ENCODE results near the gene CHD2.

The CHD2 gene

GRCh38 chr15:92881802-92882696 lies 18.1 kb upstream of the CHD2 start:
- Mint-ChIP-seq H3K36me3 (ENCODE audit: low read depth) (peaks cover 37% of the 10 kb centered on the region), H3K9me3 (no peaks in the 10 kb centered on the region), H3K4me3 (peak overlapping the region; percentile 92), H3K27me3 (no peaks in the 10 kb centered on the region), H3K27ac (peak overlapping the region; percentile 89), H3K4me1 (ENCODE audit: low read depth) (peaks cover 64% of the 10 kb centered on the region)

- Mint-ChIP-seq H3K27ac (peak overlapping the region; percentile 89), H3K9me3 (no peaks in the 10 kb centered on the region), H3K27me3 (no peaks in the 10 kb centered on the region), H3K36me3 (ENCODE audit: low read depth) (peaks cover 44% of the 10 kb centered on the region), H3K4me3 (peak overlapping the region; percentile 94), H3K4me1 (ENCODE audit: low read depth) (peaks cover 68% of the 10 kb centered on the region)
These were observed 17.4 kb upstream of the CHD2 start for GRCh38 chr15:92882697-92883162.

GRCh38 chr15:92883163-92883875 lies 16.8 kb upstream of the CHD2 start:
- peak overlapping the region; percentile 94 for H3K4me3 Mint-ChIP-seq
- H3K4me1 Mint-ChIP-seq (ENCODE audit: low read depth) = peaks cover 70% of the 10 kb centered on the region
- H3K36me3 Mint-ChIP-seq (ENCODE audit: low read depth) = peaks cover 50% of the 10 kb centered on the region
- no peaks in the 10 kb centered on the region for H3K9me3 Mint-ChIP-seq
- H3K27ac Mint-ChIP-seq = peak overlapping the region; percentile 96
- no peaks in the 10 kb centered on the region for H3K27me3 Mint-ChIP-seq

GRCh38 chr15:92883876-92884435 lies 16.2 kb upstream of the CHD2 start:
- Mint-ChIP-seq H3K27me3 (no peaks in the 10 kb centered on the region), H3K27ac (peak overlapping the region; percentile 96), H3K9me3 (no peaks in the 10 kb centered on the region), H3K36me3 (ENCODE audit: low read depth) (peaks cover 55% of the 10 kb centered on the region), H3K4me1 (ENCODE audit: low read depth) (peaks cover 71% of the 10 kb centered on the region), H3K4me3 (peak overlapping the region; percentile 94)

GRCh38 chr15:92884436-92885223 lies 15.5 kb upstream of the CHD2 start:
- H3K36me3 Mint-ChIP-seq (ENCODE audit: low read depth) = peaks cover 58% of the 10 kb centered on the region

GRCh38 chr15:92885224-92886041 lies 14.7 kb upstream of the CHD2 start:
- Mint-ChIP-seq H3K27me3 (no peaks in the 10 kb centered on the region), H3K9me3 (no peaks in the 10 kb centered on the region), H3K27ac (peak overlapping the region; percentile 96), H3K4me3 (peak overlapping the region; percentile 94), H3K36me3 (ENCODE audit: low read depth) (peaks cover 65% of the 10 kb centered on the region), H3K4me1 (ENCODE audit: low read depth) (peaks cover 74% of the 10 kb centered on the region)

More at GRCh38 chr15:92884436-92885223, 15.5 kb upstream of the CHD2 start:
- H3K27ac Mint-ChIP-seq = peak overlapping the region; percentile 96
- peak overlapping the region; percentile 94 for H3K4me3 Mint-ChIP-seq
- no peaks in the 10 kb centered on the region for H3K9me3 Mint-ChIP-seq
- no peaks in the 10 kb centered on the region for H3K27me3 Mint-ChIP-seq
- H3K4me1 Mint-ChIP-seq (ENCODE audit: low read depth) = peaks cover 74% of the 10 kb centered on the region

- Mint-ChIP-seq H3K27me3 (no peaks in the 10 kb centered on the region), H3K27ac (peak overlapping the region; percentile 74), H3K9me3 (no peaks in the 10 kb centered on the region), H3K4me1 (ENCODE audit: low read depth) (peaks cover 74% of the 10 kb centered on the region), H3K36me3 (ENCODE audit: low read depth) (peaks cover 71% of the 10 kb centered on the region), H3K4me3 (peak overlapping the region; percentile 94)
These were observed 14.0 kb upstream of the CHD2 start for GRCh38 chr15:92886042-92886537.

- H3K9me3 Mint-ChIP-seq = no peaks in the 10 kb centered on the region
- H3K27me3 Mint-ChIP-seq = no peaks in the 10 kb centered on the region
- peaks cover 79% of the 10 kb centered on the region for H3K36me3 Mint-ChIP-seq (ENCODE audit: low read depth)
- H3K27ac Mint-ChIP-seq = peak overlapping the region; percentile 74
- peaks cover 74% of the 10 kb centered on the region for H3K4me1 Mint-ChIP-seq (ENCODE audit: low read depth)
- peak overlapping the region; percentile 94 for H3K4me3 Mint-ChIP-seq
These were observed 13.3 kb upstream of the CHD2 start for GRCh38 chr15:92886815-92887214.

- peaks cover 89% of the 10 kb centered on the region for H3K36me3 Mint-ChIP-seq (ENCODE audit: low read depth)
- peak overlapping the region; percentile 76 for H3K4me3 Mint-ChIP-seq
- no peaks in the 10 kb centered on the region for H3K27me3 Mint-ChIP-seq
- peaks cover 79% of the 10 kb centered on the region for H3K4me1 Mint-ChIP-seq (ENCODE audit: low read depth)
- peak overlapping the region; percentile 70 for H3K27ac Mint-ChIP-seq
- H3K9me3 Mint-ChIP-seq = no peaks in the 10 kb centered on the region
These were observed 12.3 kb upstream of the CHD2 start for GRCh38 chr15:92887869-92888268.

- H3K9me3 Mint-ChIP-seq = no peaks in the 10 kb centered on the region
- peaks cover 95% of the 10 kb centered on the region for H3K4me1 Mint-ChIP-seq (ENCODE audit: low read depth)
- H3K4me3 Mint-ChIP-seq = peak overlapping the region; percentile 67
- H3K36me3 Mint-ChIP-seq (ENCODE audit: low read depth) = peaks cover 93% of the 10 kb centered on the region
- peak overlapping the region; percentile 87 for H3K27ac Mint-ChIP-seq
- no peaks in the 10 kb centered on the region for H3K27me3 Mint-ChIP-seq
These were observed 10.6 kb upstream of the CHD2 start for GRCh38 chr15:92889390-92890107.

GRCh38 chr15:92891533-92892200 lies 8.5 kb upstream of the CHD2 start:
- H3K9me3 Mint-ChIP-seq = no peaks in the 10 kb centered on the region
- H3K27ac Mint-ChIP-seq = peak overlapping the region; percentile 71
- peaks cover 96% of the 10 kb centered on the region for H3K4me1 Mint-ChIP-seq (ENCODE audit: low read depth)
- H3K4me3 Mint-ChIP-seq = peak overlapping the region; percentile 39
- no peaks in the 10 kb centered on the region for H3K27me3 Mint-ChIP-seq
- peaks cover 90% of the 10 kb centered on the region for H3K36me3 Mint-ChIP-seq (ENCODE audit: low read depth)

- H3K4me3 Mint-ChIP-seq = no peak overlapping the region
- no peaks in the 10 kb centered on the region for H3K27me3 Mint-ChIP-seq
- H3K4me1 Mint-ChIP-seq (ENCODE audit: low read depth) = peaks cover 96% of the 10 kb centered on the region
- H3K36me3 Mint-ChIP-seq (ENCODE audit: low read depth) = peaks cover 90% of the 10 kb centered on the region
- H3K9me3 Mint-ChIP-seq = no peaks in the 10 kb centered on the region
- H3K27ac Mint-ChIP-seq = peak overlapping the region; percentile 45
These were observed 7.9 kb upstream of the CHD2 start for GRCh38 chr15:92892201-92892555.

- Mint-ChIP-seq H3K9me3 (peaks cover 5% of the 10 kb centered on the region), H3K27ac (peak overlapping the region; percentile 14), H3K4me1 (ENCODE audit: low read depth) (peaks cover 96% of the 10 kb centered on the region), H3K4me3 (peak overlapping the region; percentile 64), H3K36me3 (ENCODE audit: low read depth) (peaks cover 90% of the 10 kb centered on the region), H3K27me3 (no peaks in the 10 kb centered on the region)
These were observed 6.9 kb upstream of the CHD2 start for GRCh38 chr15:92893200-92893599.

All from stimulated activated naive CD8-positive, alpha-beta T cell treated with anti-CD3 and anti-CD28 coated beads, Interleukin-15, Interleukin-2, amounts not matched to agents 100 ng/mL and 50 ng/mL, for 24 hours (primary cell).